ENCODE measurements around the gene TPM2.

DNA sequence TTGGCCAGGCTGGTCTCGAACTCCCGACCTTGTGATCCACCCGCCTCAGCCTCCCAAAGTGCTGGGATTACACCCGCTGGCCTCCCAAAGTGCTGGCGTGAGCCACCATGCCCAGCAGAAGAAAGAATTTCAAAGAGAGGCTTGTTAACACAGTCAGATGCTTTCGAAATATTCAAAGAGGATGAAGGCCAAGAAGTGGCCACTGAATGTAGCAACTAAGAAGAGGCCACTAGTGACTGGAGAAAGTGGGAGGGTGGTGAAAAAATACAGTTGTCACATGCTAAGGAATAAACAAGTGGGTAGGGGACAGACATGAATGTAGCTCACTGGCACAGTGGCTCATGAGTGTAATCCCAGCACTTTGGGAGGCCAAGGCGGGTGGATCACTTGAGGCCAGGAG lies 13.0 kb upstream of the TPM2 start:
- no peak for TF ChIP-seq POLR2AphosphoS5 (IDR thresholded peaks at IDR 0.05; ENCODE audit: borderline replicate concordance, low read depth, low read length)
- no peak for TF ChIP-seq EZH2 (IDR thresholded peaks at IDR 0.05)
- no peak for TF ChIP-seq FOXP2 (optimal IDR thresholded peaks at IDR 0.05; ENCODE audit: control extremely low read depth, extremely low read length, insufficient read depth)
